ENCODE data around the gene ISL2. TPM values are rescaled to one million over a fixed set of nuclear protein-coding genes. Genes with fewer than 3 reads are reported as not detected.
"Not testable (repeated sequence)": the region's sequence is repeated elsewhere in the genome, so short reads cannot be mapped to it uniquely, and the experiment has no call there.

ISL2 gene
- 1 to 10 TPM in 2 of 4 donors, not detected in 2; 1.3 to 1.4 TPM for total RNA-seq

GRCh38 chr15:76336254-76337058 is at the start of gene ISL2:
ISL2 (plus strand) TSS chr15:76336773; CDS start chr15:76336884, 111 bp downstream.
- WGBS, 2 donors (ENCODE audit: low coverage in 1 of 2): 3 to 8% methylated on average over 13 to 29 of the region's 40 CpGs
- Histone ChIP-seq H3K36me3 (no peaks in the 10 kb centered on the region), H3K4me1 (peaks cover 4 to 64% (median 52%) of the 10 kb centered on the region in 4 donors), H3K9me3 (no peaks in the 10 kb centered on the region), H3K27ac (peak within 1 kb of the TSS; percentile 53 to 70 (median 60)), H3K27me3 (peaks cover 86% of the 10 kb centered on the region), H3K4me3 (peak within 1 kb of the TSS; percentile 3 to 56 (median 20))
- TF ChIP-seq POLR2A (IDR thresholded peaks at IDR 0.05): no peak
- TF ChIP-seq EP300 (IDR thresholded peaks at IDR 0.05; ENCODE audit: low read depth): no peak
- TF ChIP-seq POLR2AphosphoS5 (IDR thresholded peaks at IDR 0.05): peak in 2 of 3 donors; percentile 4 to 59
- no peak for TF ChIP-seq CTCF (IDR thresholded peaks at IDR 0.05)
- in situ Hi-C loops (cut with MboI; ENCODE audit: low pct_ligation_motif_present in 1 of 4, low pct_unique_long_range_greater_than_20kb in 1 of 4, low sequenced_read_pairs in 3 of 4) (loop anchor here in 1 of 4 donors (25.0 kb wide), 1 partner anchor 149 kb away; no protein-coding TSS in a partner anchor), intact Hi-C loops (cut with DNase I; ENCODE audit: low total_unique reads) (loop anchor here (10.0 kb wide), 1 partner anchor 142 kb away; no protein-coding TSS in a partner anchor)
- DNase-seq: peak; percentile 85

GRCh38 chr15:76289582-76289981 is 47.0 kb upstream of the ISL2 start:
- no peak for DNase-seq
- no peak for TF ChIP-seq EP300 (IDR thresholded peaks at IDR 0.05; ENCODE audit: low read depth)
- no peak for TF ChIP-seq POLR2AphosphoS5 (IDR thresholded peaks at IDR 0.05)
- no peak for TF ChIP-seq POLR2A (IDR thresholded peaks at IDR 0.05)
- no peak for TF ChIP-seq CTCF (IDR thresholded peaks at IDR 0.05)
- H3K4me3 ChIP-seq: no peak overlapping the region
- H3K27me3 ChIP-seq: no peaks in the 10 kb centered on the region
- intact Hi-C loops (cut with DNase I; ENCODE audit: low total_unique reads): no loop called here
- peaks cover 0 to 25% (median 4%) of the 10 kb centered on the region in 4 donors for H3K36me3 ChIP-seq
- H3K27ac ChIP-seq: no peak overlapping the region
- in situ Hi-C loops (cut with MboI; ENCODE audit: low pct_ligation_motif_present in 1 of 4, low pct_unique_long_range_greater_than_20kb in 1 of 4, low sequenced_read_pairs in 3 of 4): no loop called here
- H3K4me1 ChIP-seq: peaks cover 0 to 15% (median 0%) of the 10 kb centered on the region in 4 donors
- H3K9me3 ChIP-seq: no peaks in the 10 kb centered on the region
- WGBS, 2 donors (ENCODE audit: low coverage in 1 of 2): 70 to 100% methylated on average over 1 to 3 of the region's 3 CpGs

GRCh38 chr15:76293361-76293760 is 43.2 kb upstream of the ISL2 start:
- in situ Hi-C loops (cut with MboI; ENCODE audit: low pct_ligation_motif_present in 1 of 4, low pct_unique_long_range_greater_than_20kb in 1 of 4, low sequenced_read_pairs in 3 of 4): no loop called here

GRCh38 chr15:76294463-76294862 is 42.1 kb upstream of the ISL2 start:
- intact Hi-C loops (cut with DNase I; ENCODE audit: low total_unique reads); DNase-seq; H3K27ac ChIP-seq; H3K27me3 ChIP-seq; in situ Hi-C loops (cut with MboI; ENCODE audit: low pct_ligation_motif_present in 1 of 4, low pct_unique_long_range_greater_than_20kb in 1 of 4, low sequenced_read_pairs in 3 of 4); H3K36me3 ChIP-seq; H3K9me3 ChIP-seq; H3K4me3 ChIP-seq: not testable (repeated sequence)
- WGBS, 2 donors (ENCODE audit: low coverage in 1 of 2): 96 to 100% methylated on average over 1 of the region's 1 CpG
- peaks cover 0 to 22% (median 1%) of the 10 kb centered on the region in 4 donors for H3K4me1 ChIP-seq

More at GRCh38 chr15:76293361-76293760, 43.2 kb upstream of the ISL2 start:
- H3K4me3 ChIP-seq: no peak overlapping the region
- no peak overlapping the region for H3K27ac ChIP-seq
- TF ChIP-seq POLR2AphosphoS5 (IDR thresholded peaks at IDR 0.05) (no peak), EP300 (IDR thresholded peaks at IDR 0.05; ENCODE audit: low read depth) (no peak), CTCF (IDR thresholded peaks at IDR 0.05) (no peak), POLR2A (IDR thresholded peaks at IDR 0.05) (no peak)
- no peak for DNase-seq
- H3K9me3 ChIP-seq: no peaks in the 10 kb centered on the region
- WGBS, 2 donors (ENCODE audit: low coverage in 1 of 2): 59 to 83% methylated on average over 1 of the region's 1 CpG
- no peaks in the 10 kb centered on the region for H3K27me3 ChIP-seq
- intact Hi-C loops (cut with DNase I; ENCODE audit: low total_unique reads): no loop called here
- no peaks in the 10 kb centered on the region for H3K36me3 ChIP-seq
- H3K4me1 ChIP-seq: peaks cover 0 to 11% (median 0%) of the 10 kb centered on the region in 4 donors
